PC-3 (cell line): ENCODE data around the gene DOCK1.

ENCODE experiments used
- EZH2 ChIP-seq: fragments of 300-600 bp; sonication (generic); IDR thresholded peaks from one replicate; pipeline ENCODE4 v1.6.1; 2017; ENCODE audit warnings: antibody characterized with exemption, mild to moderate bottlenecking, low read length; ENCODE audit not compliant: unreplicated experiment
- EZH2phosphoT487 ChIP-seq: fragments of 300-600 bp; sonication (generic); IDR thresholded peaks from 2 replicates; pipeline ENCODE4 v1.6.1; 2018; ENCODE audit warnings: mild to moderate bottlenecking, antibody characterized with exemption, low read length, borderline replicate concordance
- TF ChIP-seq, protein P1 (sequence below): fragments of 300-600 bp; sonication (generic); conservative IDR thresholded peaks from 2 replicates; pipeline ENCODE4 v1.5.1; 2017; ENCODE audit warnings: antibody characterized with exemption, low read depth, mild to moderate bottlenecking, low read length

GRCh38 chr10:127278001-127278400, 372.8 kb downstream of the DOCK1 start:
- TF ChIP-seq, protein P1, sequence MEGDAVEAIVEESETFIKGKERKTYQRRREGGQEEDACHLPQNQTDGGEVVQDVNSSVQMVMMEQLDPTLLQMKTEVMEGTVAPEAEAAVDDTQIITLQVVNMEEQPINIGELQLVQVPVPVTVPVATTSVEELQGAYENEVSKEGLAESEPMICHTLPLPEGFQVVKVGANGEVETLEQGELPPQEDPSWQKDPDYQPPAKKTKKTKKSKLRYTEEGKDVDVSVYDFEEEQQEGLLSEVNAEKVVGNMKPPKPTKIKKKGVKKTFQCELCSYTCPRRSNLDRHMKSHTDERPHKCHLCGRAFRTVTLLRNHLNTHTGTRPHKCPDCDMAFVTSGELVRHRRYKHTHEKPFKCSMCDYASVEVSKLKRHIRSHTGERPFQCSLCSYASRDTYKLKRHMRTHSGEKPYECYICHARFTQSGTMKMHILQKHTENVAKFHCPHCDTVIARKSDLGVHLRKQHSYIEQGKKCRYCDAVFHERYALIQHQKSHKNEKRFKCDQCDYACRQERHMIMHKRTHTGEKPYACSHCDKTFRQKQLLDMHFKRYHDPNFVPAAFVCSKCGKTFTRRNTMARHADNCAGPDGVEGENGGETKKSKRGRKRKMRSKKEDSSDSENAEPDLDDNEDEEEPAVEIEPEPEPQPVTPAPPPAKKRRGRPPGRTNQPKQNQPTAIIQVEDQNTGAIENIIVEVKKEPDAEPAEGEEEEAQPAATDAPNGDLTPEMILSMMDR = no peak
- TF ChIP-seq EZH2 = no peak
- no peak for TF ChIP-seq EZH2phosphoT487
